ENCODE results near the gene PREX1. TPM values are rescaled to one million over a fixed set of nuclear protein-coding genes. Genes with fewer than 3 reads are reported as not detected.
A peak's percentile ranks its signal among the peaks of the same experiment; 100 is the strongest.

PREX1 gene
- total and polyA plus RNA-seq, 4 donors: 20.4 to 49.0 (median 42.6) TPM

DNA sequence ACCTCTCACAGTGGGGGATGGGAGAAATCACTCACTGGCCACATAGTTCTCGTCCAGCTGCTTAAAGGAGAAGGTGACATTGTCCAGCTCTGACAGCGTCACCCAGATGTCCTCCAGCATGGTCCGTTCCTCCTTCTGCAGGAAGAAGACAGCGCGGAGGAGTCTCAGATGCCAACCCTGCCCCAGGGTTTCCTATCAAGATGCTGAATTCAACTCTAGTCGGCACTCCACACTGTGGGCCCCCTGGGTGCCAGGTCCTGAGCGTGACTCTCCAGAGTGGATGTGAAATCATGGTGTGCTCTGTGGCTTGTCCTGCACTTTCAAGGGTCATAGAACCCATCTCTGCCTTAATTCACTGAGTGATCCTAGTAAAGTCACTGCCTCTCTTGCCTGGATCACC lies 193.2 kb downstream of the PREX1 start:
- 93 to 95% methylated on average over 7 of the region's 7 CpGs for WGBS, 2 donors
- Histone ChIP-seq H3K36me3 (ENCODE audit: control insufficient read depth in 1 of 2, insufficient read depth in 2 of 2, low read length in 1 of 2) (peaks cover 2 to 15% of the 10 kb centered on the region in 2 donors), H3K27ac (ENCODE audit: low read depth in 1 of 2, low read length in 2 of 2) (no peak overlapping the region), H3K9me3 (ENCODE audit: control insufficient read depth, low read length) (no peaks in the 10 kb centered on the region), H3K4me3 (ENCODE audit: low read length in 2 of 2) (no peak overlapping the region), H3K27me3 (ENCODE audit: control insufficient read depth in 1 of 2, insufficient read depth in 2 of 2, low read length in 1 of 2) (no peaks in the 10 kb centered on the region), H3K4me1 (ENCODE audit: control insufficient read depth in 1 of 2, insufficient read depth in 2 of 2, low read length in 2 of 2) (no peaks in the 10 kb centered on the region)
- DNase-seq (peak in 1 of 2 donors; percentile 17), ATAC-seq (ENCODE audit: low FRiP score) (no peak)
- intact Hi-C loops (cut with DNase I): no loop called here

DNA sequence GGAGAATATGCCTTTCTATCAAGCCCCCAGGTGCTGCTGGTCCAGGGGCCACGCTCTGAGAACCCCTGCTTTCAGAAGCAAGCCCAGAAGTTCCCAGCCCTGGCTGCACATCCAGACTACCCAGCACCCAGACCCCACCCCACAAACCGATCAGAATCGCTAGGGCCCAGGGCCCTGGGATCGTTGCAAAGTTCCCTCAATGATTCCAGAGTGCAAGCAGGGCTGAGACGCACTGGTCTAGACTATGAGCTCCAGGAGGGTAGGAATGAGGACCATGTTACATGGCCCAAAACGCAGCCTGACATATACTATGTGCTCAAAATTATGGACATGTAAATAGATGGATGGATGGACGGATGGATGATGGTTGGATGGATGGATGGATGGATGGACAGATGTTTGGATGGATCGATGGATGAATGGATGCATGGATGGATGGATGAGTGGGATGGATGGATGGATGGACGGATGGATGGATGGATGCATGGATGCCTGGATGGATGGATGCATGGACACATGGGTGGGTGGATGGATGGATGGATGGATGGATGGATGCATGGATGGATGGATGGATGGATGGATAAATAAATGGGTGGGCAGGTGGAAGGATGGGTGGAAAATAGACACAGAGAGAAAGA lies 194.1 kb downstream of the PREX1 start:
- H3K9me3 ChIP-seq (ENCODE audit: control insufficient read depth, low read length): no peaks in the 10 kb centered on the region
- intact Hi-C loops (cut with DNase I): no loop called here
- H3K27me3 ChIP-seq (ENCODE audit: control insufficient read depth in 1 of 2, insufficient read depth in 2 of 2, low read length in 1 of 2): no peaks in the 10 kb centered on the region
- H3K27ac ChIP-seq (ENCODE audit: low read depth in 1 of 2, low read length in 2 of 2): no peak overlapping the region
- H3K4me3 ChIP-seq (ENCODE audit: low read length in 2 of 2): no peak overlapping the region
- H3K36me3 ChIP-seq (ENCODE audit: control insufficient read depth in 1 of 2, insufficient read depth in 2 of 2, low read length in 1 of 2): peaks cover 2 to 12% of the 10 kb centered on the region in 2 donors
- DNase-seq (no peak), ATAC-seq (ENCODE audit: low FRiP score) (no peak)
- no peaks in the 10 kb centered on the region for H3K4me1 ChIP-seq (ENCODE audit: control insufficient read depth in 1 of 2, insufficient read depth in 2 of 2, low read length in 2 of 2)
- 89 to 90% methylated on average over 9 of the region's 9 CpGs for WGBS, 2 donors

DNA sequence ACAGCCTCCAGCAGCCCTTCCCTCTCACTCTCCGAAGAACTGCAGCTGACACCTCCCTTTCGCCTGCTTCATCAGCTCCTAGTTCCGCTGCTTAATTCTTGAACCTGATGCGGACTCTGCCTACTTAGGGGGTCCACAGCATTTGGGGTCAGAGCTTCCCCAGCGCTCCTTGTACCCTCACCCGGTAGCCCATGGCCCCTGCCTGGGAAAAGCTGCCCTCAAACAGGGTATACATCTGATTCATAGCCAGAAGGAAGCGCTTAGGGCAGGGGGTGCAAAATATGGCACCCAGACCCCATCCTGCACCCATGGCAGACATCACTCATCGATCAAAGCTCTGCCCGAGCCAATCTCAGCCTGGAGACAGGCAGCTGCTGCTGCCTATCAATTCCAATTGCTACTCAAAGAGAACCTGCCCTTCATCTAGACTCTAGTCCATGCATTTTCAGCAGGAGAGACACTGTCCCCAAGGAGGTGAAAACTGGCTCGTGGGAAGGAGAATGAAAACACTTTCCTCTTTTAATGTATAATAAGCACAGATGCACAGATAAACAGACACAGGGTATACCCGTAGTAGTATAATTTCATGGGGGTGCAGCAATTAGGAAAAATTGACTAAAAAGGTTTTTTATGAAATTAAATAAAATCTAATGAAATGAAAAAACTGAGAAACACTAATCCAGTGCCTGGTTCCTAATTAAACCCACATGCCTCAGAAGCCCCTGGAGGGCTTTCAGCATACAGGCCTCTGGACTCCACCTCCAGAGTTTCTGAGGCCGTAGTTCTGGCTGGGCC lies 194.8 kb downstream of the PREX1 start:
- no peak for ATAC-seq (ENCODE audit: low FRiP score)
- intact Hi-C loops (cut with DNase I): no loop called here
- Histone ChIP-seq H3K9me3 (ENCODE audit: control insufficient read depth, low read length) (no peaks in the 10 kb centered on the region), H3K27me3 (ENCODE audit: control insufficient read depth in 1 of 2, insufficient read depth in 2 of 2, low read length in 1 of 2) (no peaks in the 10 kb centered on the region), H3K27ac (ENCODE audit: low read depth in 1 of 2, low read length in 2 of 2) (no peak overlapping the region), H3K4me1 (ENCODE audit: control insufficient read depth in 1 of 2, insufficient read depth in 2 of 2, low read length in 2 of 2) (no peaks in the 10 kb centered on the region), H3K4me3 (ENCODE audit: low read length in 2 of 2) (no peak overlapping the region), H3K36me3 (ENCODE audit: control insufficient read depth in 1 of 2, insufficient read depth in 2 of 2, low read length in 1 of 2) (peaks cover 2 to 7% of the 10 kb centered on the region in 2 donors)
- DNase-seq: no peak
- WGBS, 2 donors: 83 to 87% methylated on average over 12 of the region's 12 CpGs

DNA sequence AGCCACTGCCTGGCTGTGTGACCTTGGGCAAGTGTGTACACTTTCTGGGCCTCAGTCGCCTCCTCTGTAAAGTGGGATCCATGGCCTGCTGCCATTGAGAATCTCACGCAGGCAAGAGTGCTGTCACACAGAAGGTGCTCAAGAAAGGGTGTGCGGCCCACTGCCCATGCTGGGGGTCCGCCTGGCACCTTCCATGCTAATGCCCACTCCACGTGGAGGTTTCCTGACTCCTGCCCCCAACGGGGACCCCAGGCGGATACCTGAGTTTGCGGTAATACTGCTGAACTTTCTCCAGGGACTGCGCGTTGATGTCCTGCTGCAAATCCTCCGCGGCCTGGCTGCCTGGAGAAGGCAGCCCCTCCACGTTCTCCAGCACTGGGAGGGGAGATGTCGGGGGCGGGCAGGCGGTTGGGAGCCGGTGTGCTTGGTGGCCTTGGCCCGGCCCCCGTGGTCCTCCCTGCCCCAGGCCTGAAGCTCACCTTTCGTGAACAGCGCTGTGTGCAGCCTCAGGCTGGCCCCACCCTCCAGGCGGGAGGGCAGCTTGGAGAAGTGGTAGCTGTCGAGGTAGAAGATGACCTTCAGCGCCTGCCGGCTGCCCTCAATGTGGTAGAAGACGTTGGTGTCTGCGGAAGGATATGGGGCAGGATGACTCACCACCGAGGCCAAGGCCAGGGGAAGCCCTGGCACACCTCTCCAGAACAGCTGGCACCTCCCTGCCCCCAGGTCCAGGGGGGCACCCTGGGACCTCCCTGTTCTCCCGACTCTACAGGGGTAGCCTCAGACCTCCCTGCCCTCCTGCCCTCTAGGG lies 195.6 kb downstream of the PREX1 start:
- 85% methylated on average over 29 of the region's 29 CpGs for WGBS, 2 donors
- DNase-seq (peak in 1 of 2 donors; percentile 49), ATAC-seq (ENCODE audit: low FRiP score) (no peak)
- H3K4me3 ChIP-seq (ENCODE audit: low read length in 2 of 2): no peak overlapping the region
- no peaks in the 10 kb centered on the region for H3K27me3 ChIP-seq (ENCODE audit: control insufficient read depth in 1 of 2, insufficient read depth in 2 of 2, low read length in 1 of 2)
- H3K4me1 ChIP-seq (ENCODE audit: control insufficient read depth in 1 of 2, insufficient read depth in 2 of 2, low read length in 2 of 2): no peaks in the 10 kb centered on the region
- peaks cover 2 to 5% of the 10 kb centered on the region in 2 donors for H3K36me3 ChIP-seq (ENCODE audit: control insufficient read depth in 1 of 2, insufficient read depth in 2 of 2, low read length in 1 of 2)
- H3K27ac ChIP-seq (ENCODE audit: low read depth in 1 of 2, low read length in 2 of 2): no peak overlapping the region
- H3K9me3 ChIP-seq (ENCODE audit: control insufficient read depth, low read length): no peaks in the 10 kb centered on the region
- intact Hi-C loops (cut with DNase I): no loop called here

DNA sequence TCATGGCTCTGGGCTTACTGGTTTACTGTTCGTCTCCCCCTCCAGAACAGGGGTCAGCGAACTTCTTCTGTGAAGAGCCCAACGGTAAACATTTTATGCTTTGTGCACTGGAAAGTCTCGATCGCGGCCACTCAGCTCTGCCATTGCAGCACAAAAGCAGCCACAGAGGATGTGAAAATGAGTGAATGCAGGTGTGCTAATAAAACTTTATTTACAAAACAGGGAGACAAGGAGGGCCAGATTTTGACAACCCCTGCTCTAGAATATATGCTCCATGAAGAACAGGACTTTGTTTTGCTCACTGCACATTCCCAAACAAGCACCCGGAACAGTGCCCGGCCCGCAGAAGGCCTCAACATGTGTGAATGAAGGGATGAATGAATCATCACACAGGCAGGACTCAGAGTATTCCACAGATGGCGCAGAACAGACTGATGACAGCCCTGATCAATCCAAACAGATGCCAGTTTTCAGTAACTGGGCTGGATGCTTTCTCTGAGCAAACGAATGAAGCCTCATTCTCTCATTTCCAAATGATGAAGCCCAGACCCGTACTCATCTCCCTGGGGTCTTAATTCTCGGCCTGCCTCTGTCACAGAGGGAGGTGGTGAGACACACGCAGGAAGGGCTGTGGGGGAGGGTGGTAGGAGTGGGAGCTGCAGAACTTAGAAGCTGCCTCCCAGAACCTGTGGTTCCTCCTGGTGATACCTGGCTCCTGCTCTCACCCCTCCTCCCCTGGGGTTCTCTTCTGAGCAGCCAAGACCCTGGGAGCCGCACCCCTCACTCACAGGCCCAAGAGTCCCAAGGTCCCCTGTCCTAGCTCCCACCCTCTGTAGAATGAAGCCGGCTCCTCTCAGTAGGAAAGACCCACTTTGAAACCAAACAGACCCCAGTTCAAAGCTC lies 196.4 kb downstream of the PREX1 start:
- H3K36me3 ChIP-seq (ENCODE audit: control insufficient read depth in 1 of 2, insufficient read depth in 2 of 2, low read length in 1 of 2): peaks cover 2 to 5% of the 10 kb centered on the region in 2 donors

DNA sequence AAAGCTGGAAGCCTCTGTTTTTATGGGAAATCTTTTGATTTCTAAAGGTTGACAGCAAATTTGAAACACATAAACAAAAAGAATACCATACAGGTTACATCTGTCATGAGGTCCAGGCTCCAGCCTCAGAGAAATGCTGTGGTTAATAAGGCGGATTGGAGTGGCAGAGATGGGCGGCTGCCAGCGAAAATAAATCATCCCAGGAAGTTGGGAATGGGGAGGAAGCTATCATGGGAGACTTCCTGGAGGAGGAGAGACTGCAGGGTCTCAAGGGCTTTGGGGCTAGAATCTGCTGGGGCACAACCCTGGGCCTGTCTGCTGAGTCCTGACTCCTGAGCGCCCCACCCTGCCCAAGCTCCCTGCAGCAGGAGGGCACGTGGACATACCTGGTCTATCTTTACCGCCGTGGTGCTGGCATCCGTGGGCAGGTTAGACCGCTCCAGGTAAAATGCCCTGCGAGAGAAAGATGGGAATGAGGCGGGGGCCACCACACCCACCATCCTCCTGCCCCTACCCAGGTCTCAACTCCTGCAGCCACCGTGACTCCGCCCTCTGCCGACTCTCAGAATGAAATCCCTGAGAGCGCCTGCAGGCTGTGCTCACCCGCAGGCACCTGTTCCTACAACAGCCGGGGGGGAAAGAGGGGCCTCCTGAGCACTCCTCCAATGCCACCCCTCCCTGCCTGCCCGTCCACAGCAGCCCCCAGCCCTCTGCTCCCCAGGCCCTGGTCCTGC lies 197.3 kb downstream of the PREX1 start:
- DNase-seq (peak in 1 of 2 donors; percentile 44), ATAC-seq (ENCODE audit: low FRiP score) (no peak)
- intact Hi-C loops (cut with DNase I): no loop called here
- no peaks in the 10 kb centered on the region for H3K9me3 ChIP-seq (ENCODE audit: control insufficient read depth, low read length)
- H3K4me1 ChIP-seq (ENCODE audit: control insufficient read depth in 1 of 2, insufficient read depth in 2 of 2, low read length in 2 of 2): no peaks in the 10 kb centered on the region
- peaks cover 2 to 5% of the 10 kb centered on the region in 2 donors for H3K36me3 ChIP-seq (ENCODE audit: control insufficient read depth in 1 of 2, insufficient read depth in 2 of 2, low read length in 1 of 2)
- H3K27me3 ChIP-seq (ENCODE audit: control insufficient read depth in 1 of 2, insufficient read depth in 2 of 2, low read length in 1 of 2): no peaks in the 10 kb centered on the region
- 89 to 92% methylated on average over 18 of the region's 18 CpGs for WGBS, 2 donors
- no peak overlapping the region for H3K4me3 ChIP-seq (ENCODE audit: low read length in 2 of 2)
- no peak overlapping the region for H3K27ac ChIP-seq (ENCODE audit: low read depth in 1 of 2, low read length in 2 of 2)

More for the DNA sequence above, 196.4 kb downstream of the PREX1 start:
- H3K4me1 ChIP-seq (ENCODE audit: control insufficient read depth in 1 of 2, insufficient read depth in 2 of 2, low read length in 2 of 2): no peaks in the 10 kb centered on the region
- peak in 1 of 2 donors; percentile 17 for DNase-seq
- H3K9me3 ChIP-seq (ENCODE audit: control insufficient read depth, low read length): no peaks in the 10 kb centered on the region
- H3K27ac ChIP-seq (ENCODE audit: low read depth in 1 of 2, low read length in 2 of 2): no peak overlapping the region
- no peaks in the 10 kb centered on the region for H3K27me3 ChIP-seq (ENCODE audit: control insufficient read depth in 1 of 2, insufficient read depth in 2 of 2, low read length in 1 of 2)
- no peak for ATAC-seq (ENCODE audit: low FRiP score)
- H3K4me3 ChIP-seq (ENCODE audit: low read length in 2 of 2): no peak overlapping the region
- 89 to 90% methylated on average over 16 of the region's 16 CpGs for WGBS, 2 donors
- intact Hi-C loops (cut with DNase I): no loop called here

DNA sequence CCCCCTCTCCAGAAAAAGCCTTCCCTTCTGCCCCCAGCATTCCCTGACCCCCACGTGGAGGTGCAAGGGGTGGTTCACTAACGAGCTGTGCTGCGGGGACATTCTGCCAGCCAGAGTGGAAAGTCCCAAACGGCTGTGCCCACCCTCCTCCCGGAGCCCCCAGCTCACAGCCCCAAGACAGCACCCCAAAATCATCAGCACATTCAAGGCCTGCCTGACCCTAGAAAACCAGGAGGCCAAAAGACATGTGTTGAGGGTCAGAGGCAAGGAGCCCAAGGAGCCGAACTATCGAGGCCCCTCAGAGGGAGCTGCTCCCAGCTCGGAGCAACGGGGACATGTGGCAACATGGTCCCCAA lies 197.9 kb downstream of the PREX1 start:
- 90% methylated on average over 9 of the region's 9 CpGs for WGBS, 2 donors
- Histone ChIP-seq H3K27me3 (ENCODE audit: control insufficient read depth in 1 of 2, insufficient read depth in 2 of 2, low read length in 1 of 2) (no peaks in the 10 kb centered on the region), H3K4me1 (ENCODE audit: control insufficient read depth in 1 of 2, insufficient read depth in 2 of 2, low read length in 2 of 2) (no peaks in the 10 kb centered on the region), H3K36me3 (ENCODE audit: control insufficient read depth in 1 of 2, insufficient read depth in 2 of 2, low read length in 1 of 2) (peaks cover 2 to 5% of the 10 kb centered on the region in 2 donors), H3K4me3 (ENCODE audit: low read length in 2 of 2) (no peak overlapping the region), H3K27ac (ENCODE audit: low read depth in 1 of 2, low read length in 2 of 2) (no peak overlapping the region), H3K9me3 (ENCODE audit: control insufficient read depth, low read length) (no peaks in the 10 kb centered on the region)
- DNase-seq (peak in 1 of 2 donors; percentile 22), ATAC-seq (ENCODE audit: low FRiP score) (no peak)
- intact Hi-C loops (cut with DNase I): loop anchor here in 1 of 2 donors (10.0 kb wide), 1 partner anchor 1425 kb away; no protein-coding TSS in a partner anchor
